Measurements from ENCODE around the gene CD207.

CD207 gene

DNA sequence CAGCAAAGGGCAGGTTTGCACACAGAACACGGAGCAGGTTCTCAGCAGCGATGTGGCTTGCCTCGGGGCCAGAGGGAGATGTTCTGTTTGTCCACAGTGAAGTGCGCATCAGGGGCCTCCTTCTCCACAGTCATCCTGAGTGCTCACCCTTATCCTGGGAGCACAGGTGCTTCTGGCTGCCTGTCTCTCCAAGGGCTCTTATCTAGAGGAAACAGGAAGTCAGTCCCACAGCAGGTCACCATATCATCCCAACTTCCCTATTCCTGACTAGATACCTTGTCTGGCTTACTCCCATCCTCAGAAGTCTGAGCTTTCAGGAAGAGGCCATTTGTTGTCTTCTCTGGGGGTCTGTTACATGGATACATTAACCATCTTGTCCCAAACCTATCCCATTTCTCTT lies at the start of gene CD207:
TSS of gene CD207 (minus strand) at position 174 of the 400 bp plus-strand sequence. CDS start at position 134, 40 bp downstream.
- in situ Hi-C loops (cut with MboI; ENCODE audit: low sequenced_read_pairs): no loop called here

GRCh38 chr2:70878543-70878942 lies 42.9 kb upstream of the CD207 start:
- in situ Hi-C loops (cut with MboI; ENCODE audit: low sequenced_read_pairs): loop anchor here (10.0 kb wide), 1 partner anchor 66 kb away; no protein-coding TSS in a partner anchor

DNA sequence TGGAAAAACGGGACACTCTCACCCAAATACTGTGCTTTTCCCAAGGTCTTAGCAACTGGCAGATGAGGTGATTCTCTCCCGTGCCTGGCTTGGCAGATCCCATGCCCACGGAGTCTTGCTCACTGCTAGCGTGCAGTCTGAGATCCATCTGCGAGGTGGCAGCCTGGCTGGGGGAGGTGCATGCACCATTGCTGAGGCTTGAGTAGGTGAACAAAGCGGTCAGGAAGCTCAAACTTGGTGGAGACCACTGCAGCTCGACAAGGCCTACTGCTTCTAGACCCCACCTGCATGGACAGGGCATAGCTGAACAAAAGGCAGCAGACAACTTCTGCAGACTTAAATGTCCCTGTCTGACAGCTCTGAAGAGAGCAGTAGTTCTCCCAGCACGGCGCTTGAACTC lies 40.5 kb upstream of the CD207 start:
- in situ Hi-C loops (cut with MboI; ENCODE audit: low sequenced_read_pairs): loop anchor here (10.0 kb wide), 1 partner anchor 69 kb away; no protein-coding TSS in a partner anchor

DNA sequence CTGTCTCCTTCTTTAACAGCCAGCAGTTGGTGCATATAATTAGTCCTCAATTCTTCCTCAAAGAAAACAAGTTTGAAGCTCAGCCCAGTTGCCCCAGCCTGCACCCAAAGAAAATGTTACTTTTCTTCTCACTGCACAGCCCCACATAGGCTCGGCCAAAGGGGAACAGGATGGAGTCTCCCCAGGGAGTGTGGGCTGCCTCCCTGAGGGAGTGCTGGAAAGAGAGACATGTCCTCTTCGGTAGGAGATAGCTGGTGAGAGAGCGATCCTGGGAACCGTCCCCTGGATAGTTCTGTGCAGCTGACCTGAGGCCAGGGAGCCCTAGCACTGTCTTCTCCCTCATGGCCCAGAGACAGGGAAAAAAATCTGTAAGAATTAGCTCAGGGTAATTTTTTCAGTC lies 37.9 kb upstream of the CD207 start:
- in situ Hi-C loops (cut with MboI; ENCODE audit: low sequenced_read_pairs): loop anchor here (10.0 kb wide), 1 partner anchor 71 kb away; no protein-coding TSS in a partner anchor

- in situ Hi-C loops (cut with MboI; ENCODE audit: low sequenced_read_pairs): loop anchor here (10.0 kb wide), 1 partner anchor 73 kb away; no protein-coding TSS in a partner anchor
These were observed 36.0 kb upstream of the CD207 start for GRCh38 chr2:70871398-70872211.

- in situ Hi-C loops (cut with MboI; ENCODE audit: low sequenced_read_pairs): loop anchor here (10.0 kb wide), 1 partner anchor 74 kb away; no protein-coding TSS in a partner anchor
These were observed 35.2 kb upstream of the CD207 start for GRCh38 chr2:70870790-70871189.

GRCh38 chr2:70868970-70869369 lies 33.4 kb upstream of the CD207 start:
- in situ Hi-C loops (cut with MboI; ENCODE audit: low sequenced_read_pairs): no loop called here

DNA sequence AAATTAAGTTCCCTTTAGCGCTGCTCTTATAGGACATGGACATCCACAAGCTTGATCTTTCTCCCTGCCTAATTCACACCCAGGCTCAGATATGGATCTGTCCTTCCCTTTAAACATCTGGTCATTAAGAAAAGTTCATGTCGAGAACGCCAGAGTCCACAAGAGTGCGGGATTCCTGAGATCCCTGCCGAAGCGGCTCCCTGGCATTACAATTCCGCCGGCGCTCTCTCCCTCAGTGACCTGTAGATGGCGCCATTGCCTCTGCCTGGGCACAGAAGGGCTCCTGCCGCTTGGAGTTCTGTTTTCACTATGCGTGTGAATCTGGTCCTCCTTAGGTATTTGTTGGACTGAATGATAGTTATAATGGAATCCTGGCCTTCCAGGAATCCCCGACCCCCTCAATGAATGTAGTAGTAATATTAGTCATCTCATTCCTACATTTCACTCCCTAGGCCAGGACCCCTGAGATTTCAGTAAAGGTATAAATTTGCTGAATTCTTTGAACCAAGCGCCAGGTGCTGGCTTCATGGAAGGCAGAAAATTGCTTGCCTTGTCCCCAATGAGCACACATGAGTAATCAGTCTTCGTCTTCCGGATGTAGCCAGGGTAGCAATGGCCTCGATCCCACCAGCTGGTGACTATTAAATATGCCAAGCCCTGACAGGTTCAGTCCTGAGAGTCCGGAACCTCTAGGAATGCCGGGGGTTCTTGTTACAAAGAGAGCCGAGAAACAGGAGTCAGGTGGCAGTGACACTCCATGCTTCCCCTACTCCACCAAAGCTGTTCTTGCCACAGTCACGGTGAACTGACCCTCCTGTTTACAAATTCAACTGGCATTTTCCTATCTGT lies 26.4 kb upstream of the CD207 start:
- in situ Hi-C loops (cut with MboI; ENCODE audit: low sequenced_read_pairs): no loop called here

DNA sequence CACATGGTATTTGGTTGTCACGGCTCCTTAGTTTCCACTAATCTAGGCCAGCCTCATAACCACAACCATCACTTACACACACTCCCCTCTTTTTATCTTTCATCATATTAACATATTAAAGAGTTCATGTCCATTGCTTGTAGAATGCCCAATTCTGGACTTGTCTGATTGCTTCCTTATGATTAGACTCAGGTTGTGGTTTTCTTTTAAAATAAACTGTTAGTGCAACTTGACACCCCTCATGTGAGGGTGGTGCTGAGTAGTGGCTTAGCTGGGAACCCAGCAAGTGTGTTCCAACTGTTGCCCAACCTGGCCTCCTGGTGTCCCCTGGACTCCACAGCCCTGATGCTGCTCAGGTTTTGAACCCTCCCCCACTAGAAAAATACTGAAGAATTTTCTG lies 20.1 kb upstream of the CD207 start:
- in situ Hi-C loops (cut with MboI; ENCODE audit: low sequenced_read_pairs): no loop called here

- in situ Hi-C loops (cut with MboI; ENCODE audit: low sequenced_read_pairs): no loop called here
These were observed 18.8 kb upstream of the CD207 start for GRCh38 chr2:70854411-70854810.

DNA sequence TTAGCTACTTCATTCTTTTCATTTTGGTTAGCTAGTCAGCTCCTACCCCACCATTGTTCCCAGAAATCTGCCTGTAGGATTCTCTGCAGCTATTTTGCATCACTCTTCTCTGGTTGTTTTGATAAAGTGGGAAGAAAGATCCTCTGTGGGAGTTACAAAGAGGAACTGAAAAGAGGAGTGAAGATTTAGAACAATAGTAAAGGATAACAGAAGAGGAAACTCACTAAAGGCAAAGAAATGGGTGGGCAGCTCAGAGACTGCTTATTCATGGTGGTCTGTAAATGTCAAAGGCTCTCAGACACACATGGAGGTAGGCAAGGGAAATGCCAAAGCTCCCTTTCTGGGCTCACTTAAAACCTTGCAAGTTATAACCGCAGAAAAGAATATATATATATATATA lies 17.2 kb upstream of the CD207 start:
- in situ Hi-C loops (cut with MboI; ENCODE audit: low sequenced_read_pairs): no loop called here

DNA sequence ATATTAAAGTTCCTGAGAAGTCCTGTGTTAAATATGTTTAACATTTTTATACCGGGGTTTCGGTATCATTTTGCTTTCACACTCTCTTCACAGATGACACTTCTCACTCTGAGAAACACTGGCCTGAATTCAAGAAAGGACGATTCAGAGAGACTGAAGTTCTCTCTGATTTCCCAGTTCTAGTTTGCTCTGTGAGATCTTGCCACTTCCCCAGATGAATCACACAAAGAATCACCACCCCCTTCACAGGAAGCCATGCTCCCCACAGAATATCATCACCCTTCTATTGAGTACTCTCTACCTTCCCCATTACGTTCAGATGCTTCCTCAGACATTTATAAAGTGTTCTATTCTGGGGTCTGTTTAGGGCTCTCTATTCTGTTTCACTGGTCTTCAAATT lies 16.1 kb upstream of the CD207 start:
- in situ Hi-C loops (cut with MboI; ENCODE audit: low sequenced_read_pairs): no loop called here

- in situ Hi-C loops (cut with MboI; ENCODE audit: low sequenced_read_pairs): no loop called here
These were observed 15.3 kb upstream of the CD207 start for GRCh38 chr2:70850925-70851324.

- in situ Hi-C loops (cut with MboI; ENCODE audit: low sequenced_read_pairs): no loop called here
These were observed 6.8 kb upstream of the CD207 start for GRCh38 chr2:70842401-70842800.

- in situ Hi-C loops (cut with MboI; ENCODE audit: low sequenced_read_pairs): no loop called here
These were observed 2.6 kb upstream of the CD207 start for GRCh38 chr2:70837980-70838925.

DNA sequence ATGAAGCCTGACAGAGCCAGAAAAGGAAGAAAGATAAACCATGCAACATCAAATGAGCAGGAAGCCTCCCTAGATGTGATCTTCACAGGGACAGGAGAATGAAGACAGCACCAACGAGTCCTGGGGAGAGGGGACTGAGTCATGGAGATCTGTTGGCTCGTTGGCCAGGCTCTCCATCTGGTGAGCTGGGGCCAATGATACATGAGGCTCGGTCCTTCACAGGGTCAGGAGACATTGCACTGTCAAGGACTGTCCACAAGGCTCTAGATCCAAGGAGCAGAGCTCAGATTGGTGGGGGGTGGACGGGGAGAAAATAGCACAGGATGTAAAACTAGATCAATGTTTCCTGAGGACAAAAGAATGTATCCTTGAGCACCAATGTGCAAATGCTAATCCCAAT lies 735 bp downstream of the CD207 start:
- in situ Hi-C loops (cut with MboI; ENCODE audit: low sequenced_read_pairs): no loop called here

GRCh38 chr2:70834106-70834505 lies 1.5 kb downstream of the CD207 start:
- in situ Hi-C loops (cut with MboI; ENCODE audit: low sequenced_read_pairs): no loop called here

- in situ Hi-C loops (cut with MboI; ENCODE audit: low sequenced_read_pairs): no loop called here
These were observed 2.4 kb downstream of the CD207 start for GRCh38 chr2:70833246-70833645.

GRCh38 chr2:70832386-70832785 lies 3.2 kb downstream of the CD207 start:
- in situ Hi-C loops (cut with MboI; ENCODE audit: low sequenced_read_pairs): no loop called here

- in situ Hi-C loops (cut with MboI; ENCODE audit: low sequenced_read_pairs): no loop called here
These were observed 3.8 kb downstream of the CD207 start for GRCh38 chr2:70831861-70832260.

- in situ Hi-C loops (cut with MboI; ENCODE audit: low sequenced_read_pairs): no loop called here
These were observed 5.2 kb downstream of the CD207 start for GRCh38 chr2:70830366-70830765.

Measured in HL-60/S4 (cell line).